GM12872 (cell line): ENCODE measurements around the gene MADD.

Experiments
- CTCF ChIP-seq: IDR thresholded peaks from 3 replicates; pipeline ENCODE4 v1.5.1; 2011; ENCODE audit warnings: low read depth, mild to moderate bottlenecking, low read length, moderate library complexity; ENCODE audit not compliant: insufficient read depth

Gene MADD

GRCh38 chr11:47278769-47279168, 8.8 kb downstream of the MADD start:
- no peak for TF ChIP-seq CTCF

- TF ChIP-seq CTCF: no peak
Measured at GRCh38 chr11:47280099-47280498, 10.2 kb downstream of the MADD start.

- no peak for TF ChIP-seq CTCF
Measured at GRCh38 chr11:47280860-47281259, 10.9 kb downstream of the MADD start.

- no peak for TF ChIP-seq CTCF
Measured at GRCh38 chr11:47282462-47282861, 12.5 kb downstream of the MADD start.

- no peak for TF ChIP-seq CTCF
Measured at GRCh38 chr11:47284151-47284550, 14.2 kb downstream of the MADD start.

- TF ChIP-seq CTCF: no peak
Measured at GRCh38 chr11:47285969-47286770, 16.2 kb downstream of the MADD start.

- no peak for TF ChIP-seq CTCF
Measured at GRCh38 chr11:47288066-47288465, 18.1 kb downstream of the MADD start.
